H7 (cell line): Measurements from ENCODE around the gene NPFFR1. TPM values are rescaled to one million over a fixed set of nuclear protein-coding genes. Genes with fewer than 3 reads are reported as not detected.

Experiments
- DNase-seq: peaks from one replicate; pipeline ENCODE4 v3.0.0; 2012
- H3K27me3 ChIP-seq: 2 replicates; pipeline ENCODE4 v1.6.0; 2011; ENCODE audit warnings: mild to moderate bottlenecking, low read length; ENCODE audit not compliant: control insufficient read depth, insufficient read depth
- H3K36me3 ChIP-seq: replicated peaks from 2 replicates; pipeline ENCODE4 v1.5.1; 2011; ENCODE audit warnings: low read length; ENCODE audit not compliant: control insufficient read depth, insufficient read depth
- H3K4me3 ChIP-seq: 2 replicates; pipeline ENCODE4 v1.5.1; 2011; ENCODE audit warnings: low read depth, mild to moderate bottlenecking, control low read depth, low read length, moderate library complexity; ENCODE audit not compliant: insufficient read depth
- total RNA-seq: library from RNA; depleted of rRNA; stranded (reverse); fragments of >200 nt; shearing (Covaris generic); gene quantifications from 2 replicates; pipeline ENCODE4 v1.2.3, GENCODE V29; 2014

NPFFR1 gene
- total RNA-seq, 1 experiment from 2014 or later: not detected

GRCh38 chr10:70321233-70321632 lies 37.4 kb upstream of the NPFFR1 start:
- DNase-seq: no peak
- Histone ChIP-seq H3K36me3 (no peaks in the 10 kb centered on the region; the same call in 1 of the 2 replicates), H3K27me3 (no peaks in the 10 kb centered on the region), H3K4me3 (no peak overlapping the region)

GRCh38 chr10:70320751-70321150 lies 36.9 kb upstream of the NPFFR1 start:
- no peak for DNase-seq
- Histone ChIP-seq H3K4me3 (no peak overlapping the region), H3K36me3 (no peaks in the 10 kb centered on the region; the same call in none of the 2 replicates), H3K27me3 (no peaks in the 10 kb centered on the region)

GRCh38 chr10:70319824-70320223 lies 36.0 kb upstream of the NPFFR1 start:
- DNase-seq: no peak
- Histone ChIP-seq H3K27me3 (no peaks in the 10 kb centered on the region), H3K36me3 (no peaks in the 10 kb centered on the region; the same call in none of the 2 replicates), H3K4me3 (no peak overlapping the region)

- Histone ChIP-seq H3K27me3 (no peaks in the 10 kb centered on the region), H3K36me3 (no peaks in the 10 kb centered on the region; the same call in none of the 2 replicates), H3K4me3 (no peak overlapping the region)
- no peak for DNase-seq
Measured at GRCh38 chr10:70319183-70319582, 35.4 kb upstream of the NPFFR1 start.

GRCh38 chr10:70317943-70318318 lies 34.1 kb upstream of the NPFFR1 start:
- Histone ChIP-seq H3K27me3 (no peaks in the 10 kb centered on the region), H3K4me3 (no peak overlapping the region), H3K36me3 (no peaks in the 10 kb centered on the region; the same call in 1 of the 2 replicates)
- DNase-seq: no peak

GRCh38 chr10:70317272-70317942 lies 33.6 kb upstream of the NPFFR1 start:
- DNase-seq: no peak
- Histone ChIP-seq H3K36me3 (no peaks in the 10 kb centered on the region; the same call in 1 of the 2 replicates), H3K4me3 (no peak overlapping the region), H3K27me3 (no peaks in the 10 kb centered on the region)

- Histone ChIP-seq H3K4me3 (no peak overlapping the region), H3K36me3 (no peaks in the 10 kb centered on the region; the same call in 1 of the 2 replicates), H3K27me3 (no peaks in the 10 kb centered on the region)
- no peak for DNase-seq
Measured at GRCh38 chr10:70315815-70316214, 32.0 kb upstream of the NPFFR1 start.

GRCh38 chr10:70315276-70315675 lies 31.5 kb upstream of the NPFFR1 start:
- DNase-seq: no peak
- no peak overlapping the region for H3K4me3 ChIP-seq
- H3K36me3 ChIP-seq: no peaks in the 10 kb centered on the region; the same call in 1 of the 2 replicates
- H3K27me3 ChIP-seq: no peaks in the 10 kb centered on the region

- no peaks in the 10 kb centered on the region for H3K27me3 ChIP-seq
- no peak for DNase-seq
- no peak overlapping the region for H3K4me3 ChIP-seq
Measured at GRCh38 chr10:70312972-70313371, 29.2 kb upstream of the NPFFR1 start.

GRCh38 chr10:70312249-70312648 lies 28.4 kb upstream of the NPFFR1 start:
- no peaks in the 10 kb centered on the region; the same call in 1 of the 2 replicates for H3K36me3 ChIP-seq
- H3K27me3 ChIP-seq: no peaks in the 10 kb centered on the region
- no peak for DNase-seq
- no peak overlapping the region for H3K4me3 ChIP-seq

More at GRCh38 chr10:70312972-70313371, 29.2 kb upstream of the NPFFR1 start:
- no peaks in the 10 kb centered on the region; the same call in 1 of the 2 replicates for H3K36me3 ChIP-seq

- no peak overlapping the region for H3K4me3 ChIP-seq
- H3K27me3 ChIP-seq: no peaks in the 10 kb centered on the region
- DNase-seq: no peak
- H3K36me3 ChIP-seq: no peaks in the 10 kb centered on the region; the same call in 1 of the 2 replicates
Measured at GRCh38 chr10:70311698-70312097, 27.9 kb upstream of the NPFFR1 start.

- Histone ChIP-seq H3K27me3 (no peaks in the 10 kb centered on the region), H3K4me3 (no peak overlapping the region), H3K36me3 (no peaks in the 10 kb centered on the region)
- DNase-seq: no peak
Measured at GRCh38 chr10:70309661-70310060, 25.9 kb upstream of the NPFFR1 start.

GRCh38 chr10:70308121-70309060 lies 24.6 kb upstream of the NPFFR1 start:
- Histone ChIP-seq H3K36me3 (no peaks in the 10 kb centered on the region), H3K27me3 (no peaks in the 10 kb centered on the region), H3K4me3 (no peak overlapping the region)
- no peak for DNase-seq

GRCh38 chr10:70306886-70307520 lies 23.2 kb upstream of the NPFFR1 start:
- DNase-seq: no peak
- Histone ChIP-seq H3K27me3 (no peaks in the 10 kb centered on the region), H3K4me3 (no peak overlapping the region), H3K36me3 (no peaks in the 10 kb centered on the region)
